Heart left ventricle (tissue), 16 donors: ENCODE results near the gene CIRBP. TPM values are rescaled to one million over a fixed set of nuclear protein-coding genes. Genes with fewer than 3 reads are reported as not detected.

Experiments
- ATAC-seq, 4 donors: fragments of 200-7000 bp; cut with Tn5 transposase; one replicate each; pipeline ENCODE4 v1.9.1; 2020 to 2022; ENCODE audit warnings: moderate library complexity in 4 of 4, mild to moderate bottlenecking in 3 of 4, moderate number of reproducible peaks in 1 of 4
- DNase-seq, 5 donors: peaks; one replicate each; pipeline ENCODE4 v3.0.0-alpha.2; 2020
- H3K27ac ChIP-seq, 12 donors: fragments of 200-600 bp; sonication (generic) in 4 of 12; one replicate each; pipeline versions ENCODE4 v1.5.0 to v1.8.0; 2016 to 2022; ENCODE audit warnings: mild to moderate bottlenecking in 2 of 12
- H3K27me3 ChIP-seq, 9 donors: fragments of 200-600 bp; sonication (generic) in 2 of 9; one replicate each; pipeline versions ENCODE4 v1.5.1 to v1.8.0; 2016 to 2022; ENCODE audit warnings: mild to moderate bottlenecking in 3 of 9
- H3K36me3 ChIP-seq, 9 donors: fragments of 200-600 bp; sonication (generic) in 2 of 9; one replicate each; pipeline versions ENCODE4 v1.5.0 to v1.8.0; 2018 to 2022; ENCODE audit warnings: mild to moderate bottlenecking in 2 of 9
- H3K4me1 ChIP-seq, 12 donors: fragments of 200-600 bp; sonication (generic) in 4 of 12; one replicate each; pipeline versions ENCODE4 v1.5.0 to v1.8.0; 2016 to 2022; ENCODE audit warnings: mild to moderate bottlenecking in 3 of 12
- H3K4me3 ChIP-seq, 12 donors: fragments of 200-600 bp; sonication (generic) in 4 of 12; one replicate each; pipeline versions ENCODE4 v1.5.0 to v1.8.0; 2017 to 2022; ENCODE audit warnings: mild to moderate bottlenecking in 9 of 12, moderate library complexity in 4 of 12
- H3K9me3 ChIP-seq, 12 donors: fragments of 200-600 bp; sonication (generic) in 4 of 12; one replicate each; pipeline versions ENCODE4 v1.5.0 to v1.8.0; 2016 to 2022; ENCODE audit warnings: mild to moderate bottlenecking in 1 of 12
- CTCF ChIP-seq, 12 donors: fragments of 200-600 bp; sonication (generic) in 4 of 12; IDR thresholded peaks; one replicate each; pipeline versions ENCODE4 v1.5.0 to v1.8.0; 2018 to 2022; ENCODE audit warnings: antibody characterized with exemption in 12 of 12, mild to moderate bottlenecking in 5 of 12
- POLR2A ChIP-seq, 2 donors: fragments of 450-650 bp; IDR thresholded peaks; one replicate each; pipeline ENCODE4 v1.6.1; 2017; ENCODE audit warnings: antibody characterized with exemption in 2 of 2, mild to moderate bottlenecking in 2 of 2, moderate library complexity in 2 of 2
- WGBS, 4 donors: extraction: QIAGEN DNeasy Blood & Tissue Kit in 2 of 4; methylation state at CpG; one replicate each; pipeline versions ENCODE4 v1.1.5 to v1.1.7; 2013 to 2018; 5-methylcytosine and 5-hydroxymethylcytosine counted together
- intact Hi-C, 10 donors: fragments of 100-400 bp; cut with DNase I; formaldehyde crosslinking; loops; one replicate each; pipeline versions ENCODE4 v1.11.1 to v1.14.2; 2022
- polyA plus RNA-seq, 2 donors: library from polyadenylated mRNA; stranded (reverse); fragments of 200-250 nt; gene quantifications; one replicate each; pipeline ENCODE4 v1.2.3, GENCODE V29; 2013
- total RNA-seq, 9 donors: library from RNA; depleted of rRNA in 2 of 9; stranded (reverse); fragments of >200 nt in 2 of 9; fragmentation: NEBNext Ultra II Directional in 3 of 9; extraction: Animal tissue kit (Norgen Biotek cat#: 25700) in 3 of 9; gene quantifications; one replicate each; pipeline versions ENCODE4 v1.1.0 to v1.2.4, GENCODE V29; 2016 to 2023
- donor health status: ischemic (EF 13 %, LVEDD 7.1; RV severe dilation, severe dysfunction).
- donor health status: healthy with polysubstance abuse.
- donor health status: DM: no; HTN: yes; CAD: no.
- donor health status: DM: no; HTN: no; CAD: no.
- donor health status: ischemic (EF 25% LVEDD 6.9; RV normal size, moderate dysfunction).
- donor health status: ischemic (EF 25% LVEDD 5.7; RV mildly dilated, moderate dysfunction).
- donor health status: healthy.
- donor health status: DM: yes; HTN: yes; CAD: no.
- donor health status: ischemic (EF 35%, LVEDD 5.7; RV mildly dilated, moderate dysfunction).
- donor health status: nonischemic (EF 11% LVEDD 7.7; RV severe dilation, severe dysfunction).
- donor health status: DM: yes; HTN: yes; CAD: no.
- donor health status: PGD.
- donor health status: ischemic (EF 29% LVEDD 5.4; RV normal size, mild dysfunction).
- donor health status: nonischemic (EF 23%, LVEDD 6.1; RV moderate dilation, normal function).

Gene CIRBP
- total and polyA plus RNA-seq, 11 donors = 149 to 425 (median 269) TPM

GRCh38 chr19:1261798-1262622 is 7.1 kb upstream of the CIRBP start:
- no peak for TF ChIP-seq CTCF (IDR thresholded peaks at IDR 0.05)
- TF ChIP-seq POLR2A (IDR thresholded peaks at IDR 0.05) = no peak
- peaks cover 0 to 20% (median 13%) of the 10 kb centered on the region in 9 donors for H3K36me3 ChIP-seq
- H3K4me3 ChIP-seq = peak overlapping the region in 10 of 12 donors; percentile 52 to 82 (median 73)
- ATAC-seq = peak in 3 of 4 donors; percentile 0 to 2 (median 1)
- WGBS, 4 donors = 26 to 31% (median 26%) methylated on average over 21 to 28 of the region's 28 CpGs
- peak overlapping the region; percentile 64 to 100 (median 96) for H3K27ac ChIP-seq
- H3K27me3 ChIP-seq = no peaks in the 10 kb centered on the region
- peak; percentile 72 to 86 (median 79) for DNase-seq
- H3K4me1 ChIP-seq = peaks cover 11 to 81% (median 74%) of the 10 kb centered on the region in 12 donors
- intact Hi-C loops = no loop called here
- H3K9me3 ChIP-seq = no peaks in the 10 kb centered on the region

- 64 to 69% (median 68%) methylated on average over 18 to 21 of the region's 21 CpGs for WGBS, 4 donors
- peaks cover 0 to 13% (median 7%) of the 10 kb centered on the region in 9 donors for H3K36me3 ChIP-seq
- no peak for TF ChIP-seq CTCF (IDR thresholded peaks at IDR 0.05)
- no peak for TF ChIP-seq POLR2A (IDR thresholded peaks at IDR 0.05)
- no peaks in the 10 kb centered on the region for H3K27me3 ChIP-seq
- ATAC-seq (no peak), DNase-seq (no peak)
- peaks cover 15 to 81% (median 74%) of the 10 kb centered on the region in 12 donors for H3K4me1 ChIP-seq
- H3K9me3 ChIP-seq = no peaks in the 10 kb centered on the region
- intact Hi-C loops = no loop called here
- H3K27ac ChIP-seq = peak overlapping the region; percentile 64 to 100 (median 96)
- peak overlapping the region in 4 of 12 donors; percentile 71 to 82 (median 76) for H3K4me3 ChIP-seq
Observed at GRCh38 chr19:1262623-1263123, 6.5 kb upstream of the CIRBP start.

- H3K9me3 ChIP-seq = no peaks in the 10 kb centered on the region
- peak overlapping the region in 8 of 12 donors; percentile 24 to 100 (median 96) for H3K27ac ChIP-seq
- H3K4me3 ChIP-seq = no peak overlapping the region
- DNase-seq = no peak
- peaks cover 12 to 81% (median 74%) of the 10 kb centered on the region in 12 donors for H3K4me1 ChIP-seq
- intact Hi-C loops = no loop called here
- no peaks in the 10 kb centered on the region for H3K27me3 ChIP-seq
- WGBS, 4 donors = 77 to 83% (median 80%) methylated on average over 5 of the region's 5 CpGs
- TF ChIP-seq POLR2A (IDR thresholded peaks at IDR 0.05) (no peak), CTCF (IDR thresholded peaks at IDR 0.05) (no peak)
- ATAC-seq = no peak
- H3K36me3 ChIP-seq = peaks cover 0 to 8% (median 2%) of the 10 kb centered on the region in 9 donors
Observed at GRCh38 chr19:1263188-1263587, 5.9 kb upstream of the CIRBP start.
